Stimulated activated naive CD4-positive, alpha-beta T cell (primary cell): ENCODE data around the gene SUPT5H.

Source experiments
- DNase-seq, 6 experiments: peaks; one replicate each; lab custom pipeline; 2025; lab: John Stamatoyannopoulos, UW

SUPT5H gene

DNA sequence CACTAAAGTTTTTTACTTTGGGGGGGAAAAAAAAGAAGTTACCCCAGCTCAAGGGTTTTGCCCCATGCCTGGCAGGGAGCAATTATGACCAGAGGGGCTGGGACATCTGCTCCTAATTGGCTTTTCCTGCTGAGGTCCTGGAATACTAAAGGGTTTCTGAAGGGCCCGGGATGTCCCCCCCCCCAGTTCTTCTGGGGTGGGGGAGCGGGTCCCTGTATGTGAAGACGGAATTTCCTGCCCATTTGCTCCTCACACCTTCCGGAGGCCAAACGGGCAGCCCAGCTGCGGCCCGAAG lies 52.3 kb downstream of the SUPT5H start:
- DNase-seq: no peak

- peak in 2 of 6 experiments; percentile 31 to 45 for DNase-seq
Observed at GRCh38 chr19:39497996-39498797, 52.8 kb downstream of the SUPT5H start.

DNA sequence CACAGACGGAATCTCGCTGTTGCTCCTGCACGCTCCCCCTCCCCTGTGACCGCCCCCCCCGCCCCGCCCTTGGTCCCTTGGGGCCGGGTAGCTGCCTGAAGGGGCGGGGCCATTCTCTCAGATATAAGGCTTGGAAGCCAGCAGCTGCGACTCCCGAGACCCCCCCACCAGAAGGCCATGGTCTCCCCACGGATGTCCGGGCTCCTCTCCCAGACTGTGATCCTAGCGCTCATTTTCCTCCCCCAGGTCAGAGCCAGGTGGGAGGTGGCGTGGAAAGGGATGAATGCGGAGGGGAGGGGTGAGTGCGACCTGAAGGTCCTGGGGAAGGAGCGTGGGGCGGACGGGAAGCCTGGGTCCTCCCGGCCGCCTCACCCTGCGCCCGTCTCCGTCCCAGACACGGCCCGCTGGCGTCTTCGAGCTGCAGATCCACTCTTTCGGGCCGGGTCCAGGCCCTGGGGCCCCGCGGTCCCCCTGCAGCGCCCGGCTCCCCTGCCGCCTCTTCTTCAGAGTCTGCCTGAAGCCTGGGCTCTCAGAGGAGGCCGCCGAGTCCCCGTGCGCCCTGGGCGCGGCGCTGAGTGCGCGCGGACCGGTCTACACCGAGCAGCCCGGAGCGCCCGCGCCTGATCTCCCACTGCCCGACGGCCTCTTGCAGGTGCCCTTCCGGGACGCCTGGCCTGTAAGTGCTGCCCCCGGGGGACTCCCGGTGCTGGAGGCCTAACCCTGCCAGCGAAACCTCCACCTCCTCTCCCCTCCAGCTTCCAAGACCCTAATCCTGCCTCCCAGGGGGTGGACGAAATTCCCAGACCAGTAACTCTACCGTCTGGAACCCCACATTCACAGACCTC lies 53.6 kb downstream of the SUPT5H start, which contains the start of gene DLL3:
TSS of gene DLL3 (plus strand) at position 150 of the 845 bp plus-strand sequence. CDS start at position 178, 28 bp downstream.
- peak in 1 of 6 experiments; percentile 5 for DNase-seq

DNA sequence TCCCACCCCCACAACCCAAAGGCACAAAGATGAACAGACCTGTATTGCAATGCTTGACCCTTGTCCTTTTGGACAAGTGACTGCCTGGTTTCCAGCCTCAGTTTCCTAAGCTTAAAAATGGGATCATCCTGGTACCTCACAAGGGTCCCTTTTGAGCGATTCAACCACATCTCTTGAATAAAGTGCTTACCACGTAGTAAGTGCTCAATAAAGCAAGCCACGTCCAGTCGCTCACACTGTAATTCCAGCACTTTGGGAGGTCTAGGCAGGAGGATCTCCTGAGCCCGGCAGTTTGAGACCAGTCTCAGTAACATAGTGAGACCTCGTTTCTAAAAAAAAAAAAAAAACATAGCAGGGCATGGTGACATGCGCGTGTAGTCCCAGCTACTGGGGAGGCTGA lies 54.5 kb downstream of the SUPT5H start:
- DNase-seq: no peak

DNA sequence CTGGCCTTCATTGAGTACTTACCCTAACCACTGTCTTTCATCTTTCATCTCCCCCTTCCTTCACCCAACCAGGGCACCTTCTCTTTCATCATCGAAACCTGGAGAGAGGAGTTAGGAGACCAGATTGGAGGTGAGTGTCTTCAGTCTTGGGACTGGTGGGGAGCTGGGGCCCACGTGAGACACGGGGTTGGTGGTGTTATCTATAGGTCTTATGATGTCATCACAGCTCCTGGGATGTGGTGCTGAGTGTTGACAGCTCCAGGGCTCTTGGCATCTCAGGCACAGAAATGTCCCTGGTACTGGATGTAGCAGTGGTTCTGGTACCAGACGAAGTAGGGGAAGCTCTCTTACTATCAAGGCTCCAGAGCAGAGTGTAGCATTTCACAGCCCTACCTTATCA lies 55.2 kb downstream of the SUPT5H start:
- DNase-seq: no peak

DNA sequence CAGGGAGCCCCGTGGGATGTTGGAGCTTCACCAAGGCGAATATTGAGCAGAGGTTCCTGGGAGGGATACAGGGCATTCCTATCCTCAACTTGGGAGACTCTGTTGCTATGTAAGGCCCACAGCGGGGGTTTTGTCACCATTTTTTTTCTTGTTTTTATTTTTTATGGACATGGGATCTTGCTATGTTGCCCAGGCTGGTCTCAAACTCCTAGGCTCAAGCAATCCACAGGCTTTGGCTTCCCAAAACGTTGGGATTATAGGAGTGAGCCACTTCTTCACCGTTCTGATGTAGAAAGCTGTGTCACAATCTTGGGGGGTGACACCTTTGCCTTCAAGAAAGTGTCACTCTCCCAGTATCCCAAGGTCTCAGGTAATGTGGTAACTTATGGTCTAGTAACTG lies 56.0 kb downstream of the SUPT5H start:
- DNase-seq: no peak

DNA sequence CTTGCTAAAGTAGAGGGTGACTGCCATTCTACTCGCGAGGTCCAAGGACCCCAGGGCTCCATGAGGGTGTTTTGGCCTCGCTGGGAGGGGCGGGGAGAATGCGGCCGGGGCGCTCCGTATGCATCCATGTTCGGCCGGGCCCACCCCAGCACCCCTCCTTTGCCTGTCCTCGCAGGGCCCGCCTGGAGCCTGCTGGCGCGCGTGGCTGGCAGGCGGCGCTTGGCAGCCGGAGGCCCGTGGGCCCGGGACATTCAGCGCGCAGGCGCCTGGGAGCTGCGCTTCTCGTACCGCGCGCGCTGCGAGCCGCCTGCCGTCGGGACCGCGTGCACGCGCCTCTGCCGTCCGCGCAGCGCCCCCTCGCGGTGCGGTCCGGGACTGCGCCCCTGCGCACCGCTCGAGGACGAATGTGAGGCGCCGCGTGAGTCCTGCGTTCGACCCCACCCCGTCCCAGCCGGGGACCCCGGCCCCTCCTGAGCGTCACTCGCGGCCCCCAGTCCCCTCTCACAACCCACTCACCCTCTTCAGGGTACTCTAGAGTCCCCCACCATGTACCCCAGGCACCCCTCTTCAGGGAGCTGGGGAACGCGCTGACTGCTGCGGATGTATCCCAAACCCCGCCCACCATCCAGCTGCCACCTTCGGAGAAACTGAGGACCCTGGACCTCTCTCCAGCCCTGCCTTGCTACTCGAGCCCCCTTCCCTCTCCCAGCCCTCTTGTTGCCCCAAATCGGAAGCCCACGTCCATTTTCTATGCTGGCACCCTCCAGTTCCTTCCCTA lies 57.4 kb downstream of the SUPT5H start:
- DNase-seq: peak; percentile 59 to 79 (median 70)

GRCh38 chr19:39506598-39506943 lies 61.2 kb downstream of the SUPT5H start:
- DNase-seq: no peak

GRCh38 chr19:39506944-39507714 lies 61.7 kb downstream of the SUPT5H start:
- peak in 4 of 6 experiments; percentile 16 to 33 (median 27) for DNase-seq

GRCh38 chr19:39507715-39508364 lies 62.5 kb downstream of the SUPT5H start:
- no peak for DNase-seq

DNA sequence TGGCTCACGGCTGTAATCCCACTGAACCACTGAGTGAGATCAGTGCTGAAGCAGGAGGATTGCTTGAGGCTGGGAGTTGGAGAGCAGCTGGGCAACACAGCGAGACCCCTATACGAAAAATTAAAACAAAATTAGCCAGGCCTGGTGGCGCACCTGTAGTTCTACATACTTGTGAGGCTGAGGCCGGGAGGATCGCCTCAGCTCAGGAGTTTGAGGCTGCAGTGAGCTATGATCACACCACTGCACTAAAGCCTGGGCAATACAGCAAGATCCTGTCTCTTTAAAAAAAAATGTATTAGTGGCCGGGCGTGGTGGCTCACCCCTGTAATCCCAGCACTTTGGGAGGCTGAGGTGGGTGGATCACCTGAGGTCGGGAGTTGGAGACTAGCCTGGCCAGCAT lies 63.2 kb downstream of the SUPT5H start:
- DNase-seq: no peak

- no peak for DNase-seq
Observed at GRCh38 chr19:39509233-39509632, 63.9 kb downstream of the SUPT5H start.

GRCh38 chr19:39512988-39513387 lies 67.6 kb downstream of the SUPT5H start:
- DNase-seq: no peak

- DNase-seq: peak in 3 of 6 experiments; percentile 19 to 28 (median 26)
Observed at GRCh38 chr19:39514840-39515550, 69.6 kb downstream of the SUPT5H start, which contains the start of gene SELENOV. SELENOV (plus strand) TSS chr19:39515139; CDS start chr19:39515213, 74 bp downstream.

GRCh38 chr19:39515551-39516191 lies 70.3 kb downstream of the SUPT5H start:
- DNase-seq: peak in 3 of 6 experiments; percentile 7 to 27 (median 24)

DNA sequence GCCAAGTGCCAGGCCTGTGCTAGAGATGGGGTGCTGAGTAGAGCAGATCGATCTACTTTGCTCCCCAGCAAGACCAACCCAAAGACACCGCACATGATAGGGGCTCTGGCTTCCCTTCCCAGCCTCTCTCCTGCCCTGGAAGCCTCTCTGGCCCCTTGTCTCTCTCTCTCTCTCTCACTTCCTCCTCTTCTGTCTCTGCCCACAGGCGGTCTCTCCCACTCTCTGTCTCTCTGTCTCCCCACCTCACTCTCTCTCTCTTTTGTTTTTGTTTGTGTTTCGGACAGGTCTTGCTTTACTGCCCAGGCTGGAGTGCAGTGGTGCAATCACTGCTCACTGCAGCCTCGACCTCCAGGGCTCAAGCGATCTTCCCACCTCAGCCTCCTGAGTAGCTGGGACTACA lies 70.9 kb downstream of the SUPT5H start:
- DNase-seq: no peak

GRCh38 chr19:39517432-39517831 lies 72.0 kb downstream of the SUPT5H start:
- DNase-seq: no peak

- no peak for DNase-seq
Observed at GRCh38 chr19:39518458-39518857, 73.1 kb downstream of the SUPT5H start.

GRCh38 chr19:39518975-39519374 lies 73.6 kb downstream of the SUPT5H start:
- no peak for DNase-seq
